ENCODE results near the gene LRIG2. TPM values are rescaled to one million over a fixed set of nuclear protein-coding genes. Genes with fewer than 3 reads are reported as not detected.

Gene LRIG2
- total and polyA plus RNA-seq, 4 donors, result 2.9 to 33.6 (median 8.3) TPM

DNA sequence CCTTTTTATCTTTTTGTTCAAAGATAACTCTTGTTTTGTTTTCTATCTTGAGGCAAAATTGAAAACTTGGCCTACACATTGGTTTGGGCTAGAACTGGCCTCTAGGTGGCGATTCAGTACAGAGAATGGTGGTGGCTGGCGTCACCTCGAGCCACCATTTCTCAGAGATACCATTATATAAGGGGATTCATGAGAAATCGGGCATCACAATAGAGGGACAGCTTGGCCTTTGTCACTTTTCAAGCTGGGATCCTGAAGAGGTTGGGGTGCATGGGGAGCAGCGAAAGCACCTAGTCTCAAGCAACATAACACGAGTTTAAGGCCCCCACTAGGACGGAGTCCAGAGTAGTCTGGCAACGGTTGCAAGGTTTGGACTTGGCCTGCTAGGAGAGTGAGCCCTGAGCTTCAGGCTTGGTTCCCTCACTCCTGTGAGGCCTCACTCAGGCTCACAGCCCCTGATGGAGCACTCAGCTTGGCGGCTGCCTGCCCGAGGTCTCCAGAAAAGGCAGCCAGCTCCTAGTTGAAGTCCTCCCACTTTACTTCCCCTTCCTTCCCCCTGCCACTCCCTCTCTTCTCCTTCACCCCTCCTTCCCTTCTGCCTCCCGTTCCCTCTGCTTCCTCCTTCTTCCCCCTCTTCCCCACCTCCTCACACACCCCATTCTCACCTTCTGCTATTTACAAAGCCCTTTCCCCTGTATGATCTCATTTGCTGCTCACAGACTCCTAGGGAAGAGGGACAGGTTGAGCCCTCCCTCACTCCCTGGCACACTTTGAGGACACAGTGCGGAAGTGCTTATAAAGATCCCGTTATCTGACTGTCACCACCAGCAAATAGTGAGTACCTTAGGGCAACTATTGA is 67.8 kb downstream of the LRIG2 start:
- Histone ChIP-seq H3K27me3 (ENCODE audit: control insufficient read depth in 3 of 3, insufficient read depth in 3 of 3, low read length in 2 of 3) (no peaks in the 10 kb centered on the region), H3K4me3 (no peak overlapping the region), H3K4me1 (ENCODE audit: control insufficient read depth in 5 of 5, insufficient read depth in 5 of 5, low read length in 5 of 5) (peaks cover 0 to 8% (median 5%) of the 10 kb centered on the region in 5 donors), H3K9me3 (ENCODE audit: control insufficient read depth in 4 of 4, insufficient read depth in 3 of 4, low read length in 3 of 4) (no peaks in the 10 kb centered on the region), H3K9ac (ENCODE audit: insufficient read depth in 1 of 2, low read length in 2 of 2) (no peak overlapping the region), H3K36me3 (ENCODE audit: control insufficient read depth in 4 of 4, insufficient read depth in 4 of 4, low read length in 4 of 4) (no peaks in the 10 kb centered on the region), H3K27ac (ENCODE audit: low read depth in 1 of 2, low read length in 1 of 2) (peak overlapping the region in 1 of 2 donors; percentile 80)
- DNase-seq, result peak; percentile 66 to 82 (median 73)
- 24 to 31% methylated on average over 13 of the region's 13 CpGs for WGBS, 2 donors
- TF ChIP-seq, protein P1, sequence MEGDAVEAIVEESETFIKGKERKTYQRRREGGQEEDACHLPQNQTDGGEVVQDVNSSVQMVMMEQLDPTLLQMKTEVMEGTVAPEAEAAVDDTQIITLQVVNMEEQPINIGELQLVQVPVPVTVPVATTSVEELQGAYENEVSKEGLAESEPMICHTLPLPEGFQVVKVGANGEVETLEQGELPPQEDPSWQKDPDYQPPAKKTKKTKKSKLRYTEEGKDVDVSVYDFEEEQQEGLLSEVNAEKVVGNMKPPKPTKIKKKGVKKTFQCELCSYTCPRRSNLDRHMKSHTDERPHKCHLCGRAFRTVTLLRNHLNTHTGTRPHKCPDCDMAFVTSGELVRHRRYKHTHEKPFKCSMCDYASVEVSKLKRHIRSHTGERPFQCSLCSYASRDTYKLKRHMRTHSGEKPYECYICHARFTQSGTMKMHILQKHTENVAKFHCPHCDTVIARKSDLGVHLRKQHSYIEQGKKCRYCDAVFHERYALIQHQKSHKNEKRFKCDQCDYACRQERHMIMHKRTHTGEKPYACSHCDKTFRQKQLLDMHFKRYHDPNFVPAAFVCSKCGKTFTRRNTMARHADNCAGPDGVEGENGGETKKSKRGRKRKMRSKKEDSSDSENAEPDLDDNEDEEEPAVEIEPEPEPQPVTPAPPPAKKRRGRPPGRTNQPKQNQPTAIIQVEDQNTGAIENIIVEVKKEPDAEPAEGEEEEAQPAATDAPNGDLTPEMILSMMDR (IDR thresholded peaks at IDR 0.05; ENCODE audit: control extremely low read depth, extremely low read depth), result peak; percentile 84
- peak; percentile 79 for ATAC-seq (ENCODE audit: insufficient read depth, low FRiP score)

DNA sequence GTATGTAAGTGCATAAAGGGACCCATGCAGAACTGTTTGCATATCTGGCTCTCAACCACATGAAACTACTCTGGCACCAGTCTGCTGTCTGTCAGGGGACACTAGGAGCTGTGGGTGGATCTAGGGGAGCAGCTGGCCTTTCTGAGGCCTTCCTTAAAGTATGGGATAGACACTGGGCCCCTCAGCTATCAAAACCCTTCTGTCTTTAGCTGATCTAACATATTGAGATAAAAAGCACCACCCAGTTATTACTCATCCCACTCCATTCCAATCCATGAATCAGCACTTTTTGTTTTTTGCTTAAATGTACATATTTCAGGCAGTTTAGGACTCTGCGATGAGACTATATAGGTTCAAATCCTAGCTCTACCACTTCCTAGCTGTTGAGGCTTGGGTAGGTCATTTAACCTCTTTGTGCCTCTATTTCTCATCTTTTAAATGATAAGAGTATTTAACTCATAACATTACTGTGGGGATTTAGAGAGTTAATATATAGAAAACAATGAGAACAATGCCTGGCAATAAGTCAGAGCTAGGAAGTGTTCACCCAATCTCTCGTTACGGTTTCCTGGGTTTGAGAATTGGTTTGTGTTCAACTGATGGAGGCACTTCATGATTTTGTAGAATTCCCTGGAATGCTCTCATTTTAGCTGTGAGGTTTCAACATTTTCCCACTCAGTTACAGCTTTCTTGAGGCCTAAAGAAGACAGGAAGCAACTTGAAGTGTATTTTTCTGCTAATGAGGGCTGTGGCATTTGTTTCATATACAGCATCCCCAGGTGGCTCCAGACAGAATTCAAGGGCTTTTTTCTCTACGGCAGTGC is 68.9 kb downstream of the LRIG2 start:
- Histone ChIP-seq H3K4me1 (ENCODE audit: control insufficient read depth in 5 of 5, insufficient read depth in 5 of 5, low read length in 5 of 5) (peaks cover 0 to 8% (median 5%) of the 10 kb centered on the region in 5 donors), H3K9ac (ENCODE audit: insufficient read depth in 1 of 2, low read length in 2 of 2) (no peak overlapping the region), H3K4me3 (no peak overlapping the region), H3K36me3 (ENCODE audit: control insufficient read depth in 4 of 4, insufficient read depth in 4 of 4, low read length in 4 of 4) (no peaks in the 10 kb centered on the region), H3K27me3 (ENCODE audit: control insufficient read depth in 3 of 3, insufficient read depth in 3 of 3, low read length in 2 of 3) (no peaks in the 10 kb centered on the region), H3K9me3 (ENCODE audit: control insufficient read depth in 4 of 4, insufficient read depth in 3 of 4, low read length in 3 of 4) (no peaks in the 10 kb centered on the region), H3K27ac (ENCODE audit: low read depth in 1 of 2, low read length in 1 of 2) (no peak overlapping the region)
- 71 to 74% methylated on average over 4 of the region's 4 CpGs for WGBS, 2 donors
- TF ChIP-seq, protein P1 (IDR thresholded peaks at IDR 0.05; ENCODE audit: control extremely low read depth, extremely low read depth), result no peak
- ATAC-seq (ENCODE audit: insufficient read depth, low FRiP score), result no peak
- DNase-seq, result peak in 1 of 3 donors; percentile 22

DNA sequence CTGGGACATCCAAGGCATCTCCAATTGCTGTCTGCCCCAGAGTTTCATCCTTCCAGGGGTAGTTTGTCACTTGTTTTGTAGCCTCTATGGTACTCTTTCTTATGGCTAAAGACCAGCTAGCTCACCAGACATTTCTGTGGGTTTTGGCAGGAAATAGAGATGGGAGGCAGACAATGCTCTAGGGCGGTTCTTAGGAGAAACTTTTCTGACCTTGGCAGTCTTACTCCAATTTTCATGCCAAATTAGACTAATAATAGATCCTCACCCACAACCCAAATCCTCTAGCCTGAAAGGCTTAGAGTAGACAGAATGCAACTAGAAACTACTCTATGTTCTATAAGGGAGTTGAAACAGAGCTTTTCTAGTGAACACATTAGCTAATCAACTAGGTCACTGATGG is 69.8 kb downstream of the LRIG2 start:
- Histone ChIP-seq H3K36me3 (ENCODE audit: control insufficient read depth in 4 of 4, insufficient read depth in 4 of 4, low read length in 4 of 4) (no peaks in the 10 kb centered on the region), H3K4me3 (no peak overlapping the region), H3K4me1 (ENCODE audit: control insufficient read depth in 5 of 5, insufficient read depth in 5 of 5, low read length in 5 of 5) (peaks cover 0 to 8% (median 5%) of the 10 kb centered on the region in 5 donors), H3K27me3 (ENCODE audit: control insufficient read depth in 3 of 3, insufficient read depth in 3 of 3, low read length in 2 of 3) (no peaks in the 10 kb centered on the region), H3K9ac (ENCODE audit: insufficient read depth in 1 of 2, low read length in 2 of 2) (no peak overlapping the region), H3K9me3 (ENCODE audit: control insufficient read depth in 4 of 4, insufficient read depth in 3 of 4, low read length in 3 of 4) (no peaks in the 10 kb centered on the region), H3K27ac (ENCODE audit: low read depth in 1 of 2, low read length in 1 of 2) (peak overlapping the region in 1 of 2 donors; percentile 20)
- TF ChIP-seq, protein P1 (IDR thresholded peaks at IDR 0.05; ENCODE audit: control extremely low read depth, extremely low read depth), result no peak
- 26 to 42% methylated on average over 1 of the region's 1 CpG for WGBS, 2 donors
- ATAC-seq (ENCODE audit: insufficient read depth, low FRiP score) (no peak), DNase-seq (peak in 1 of 3 donors; percentile 35)
